Nephron (organoid): Measurements from ENCODE around the gene B4GALNT2.
"Not testable (repeated sequence)": the region's sequence is repeated elsewhere in the genome, so short reads cannot be mapped to it uniquely, and the experiment has no call there.

Source experiments
- H3K27ac Mint-ChIP-seq, 3 experiments: 2 replicates each; pipeline ENCODE4 v1.8.0; 2020; ENCODE audit warnings: mixed read lengths in 3 of 3, mild to moderate bottlenecking in 2 of 3, moderate library complexity in 1 of 3
- H3K27me3 Mint-ChIP-seq: 2 replicates; pipeline ENCODE4 v1.8.0; 2021; ENCODE audit warnings: low read depth, mild to moderate bottlenecking, moderate library complexity, mixed read lengths
- H3K36me3 Mint-ChIP-seq: 2 replicates; pipeline ENCODE4 v1.8.0; 2020; ENCODE audit warnings: low read depth, mixed read lengths
- H3K4me1 Mint-ChIP-seq: 2 replicates; pipeline ENCODE4 v1.8.0; 2020; ENCODE audit warnings: mixed read lengths
- H3K4me3 Mint-ChIP-seq, 3 experiments: 2 replicates each; pipeline ENCODE4 v1.8.0; 2020; ENCODE audit warnings: mild to moderate bottlenecking in 3 of 3, mixed read lengths in 3 of 3, moderate library complexity in 2 of 3
- H3K9me3 Mint-ChIP-seq: 2 replicates; pipeline ENCODE4 v1.8.0; 2020; ENCODE audit warnings: mixed read lengths
- CTCF ChIP-seq, 3 experiments: fragments of 200-600 bp; sonication (generic); IDR thresholded peaks; one replicate each; pipeline ENCODE4 v1.5.0; 2021; ENCODE audit warnings: antibody characterized with exemption in 3 of 3; ENCODE audit not compliant: unreplicated experiment in 3 of 3

The B4GALNT2 gene

GRCh38 chr17:49165143-49165542 is 32.6 kb downstream of the B4GALNT2 start:
- no peak for TF ChIP-seq CTCF (IDR thresholded peaks at IDR 0.05; ENCODE audit: unreplicated experiment in 3 of 3)
- Mint-ChIP-seq H3K4me1 (no peaks in the 10 kb centered on the region), H3K4me3 (no peak overlapping the region), H3K27ac (no peak overlapping the region), H3K36me3 (no peaks in the 10 kb centered on the region), H3K27me3 (peaks cover 56% of the 10 kb centered on the region), H3K9me3 (peaks cover 2% of the 10 kb centered on the region)

GRCh38 chr17:49168706-49169105 is 36.1 kb downstream of the B4GALNT2 start:
- no peak for TF ChIP-seq CTCF (IDR thresholded peaks at IDR 0.05; ENCODE audit: unreplicated experiment in 3 of 3)
- H3K36me3 Mint-ChIP-seq = no peaks in the 10 kb centered on the region
- no peak overlapping the region for H3K4me3 Mint-ChIP-seq
- H3K27ac Mint-ChIP-seq = no peak overlapping the region
- H3K9me3 Mint-ChIP-seq = peaks cover 2% of the 10 kb centered on the region
- H3K27me3 Mint-ChIP-seq = peaks cover 61% of the 10 kb centered on the region
- no peaks in the 10 kb centered on the region for H3K4me1 Mint-ChIP-seq

GRCh38 chr17:49170216-49170615 is 37.6 kb downstream of the B4GALNT2 start:
- Mint-ChIP-seq H3K27ac (no peak overlapping the region), H3K9me3 (peaks cover 8% of the 10 kb centered on the region), H3K4me1 (no peaks in the 10 kb centered on the region), H3K27me3 (peaks cover 58% of the 10 kb centered on the region), H3K36me3 (no peaks in the 10 kb centered on the region), H3K4me3 (no peak overlapping the region)
- TF ChIP-seq CTCF (IDR thresholded peaks at IDR 0.05; ENCODE audit: unreplicated experiment in 3 of 3) = no peak

- H3K4me1 Mint-ChIP-seq, H3K27ac Mint-ChIP-seq, H3K36me3 Mint-ChIP-seq, H3K4me3 Mint-ChIP-seq: not testable (repeated sequence)
- Mint-ChIP-seq H3K9me3 (peaks cover 13% of the 10 kb centered on the region), H3K27me3 (peaks cover 57% of the 10 kb centered on the region)
These were observed 38.1 kb downstream of the B4GALNT2 start for GRCh38 chr17:49170711-49171110.

- H3K27me3 Mint-ChIP-seq = peaks cover 11% of the 10 kb centered on the region
- H3K4me3 Mint-ChIP-seq = not testable (repeated sequence)
These were observed 43.4 kb downstream of the B4GALNT2 start for GRCh38 chr17:49175978-49176377.

GRCh38 chr17:49180303-49180702 is 47.7 kb downstream of the B4GALNT2 start:
- Mint-ChIP-seq H3K4me3 (no peak overlapping the region), H3K36me3 (peaks cover 3% of the 10 kb centered on the region), H3K4me1 (no peaks in the 10 kb centered on the region), H3K27me3 (peaks cover 19% of the 10 kb centered on the region), H3K9me3 (peaks cover 40% of the 10 kb centered on the region), H3K27ac (no peak overlapping the region)
- peak; percentile 37 to 47 (median 47) for TF ChIP-seq CTCF (IDR thresholded peaks at IDR 0.05; ENCODE audit: unreplicated experiment in 3 of 3)

More at GRCh38 chr17:49175978-49176377, 43.4 kb downstream of the B4GALNT2 start:
- not testable (repeated sequence) for H3K36me3 Mint-ChIP-seq, H3K4me1 Mint-ChIP-seq, H3K27ac Mint-ChIP-seq
- H3K9me3 Mint-ChIP-seq = peaks cover 28% of the 10 kb centered on the region

- Mint-ChIP-seq H3K4me3 (no peak overlapping the region), H3K4me1 (no peaks in the 10 kb centered on the region), H3K27ac (no peak overlapping the region), H3K36me3 (no peaks in the 10 kb centered on the region), H3K9me3 (peaks cover 38% of the 10 kb centered on the region), H3K27me3 (peaks cover 20% of the 10 kb centered on the region)
- TF ChIP-seq CTCF (IDR thresholded peaks at IDR 0.05; ENCODE audit: unreplicated experiment in 3 of 3) = no peak
These were observed 48.5 kb downstream of the B4GALNT2 start for GRCh38 chr17:49180998-49181635.
